ENCODE data around the gene CDS1.

The CDS1 gene

DNA sequence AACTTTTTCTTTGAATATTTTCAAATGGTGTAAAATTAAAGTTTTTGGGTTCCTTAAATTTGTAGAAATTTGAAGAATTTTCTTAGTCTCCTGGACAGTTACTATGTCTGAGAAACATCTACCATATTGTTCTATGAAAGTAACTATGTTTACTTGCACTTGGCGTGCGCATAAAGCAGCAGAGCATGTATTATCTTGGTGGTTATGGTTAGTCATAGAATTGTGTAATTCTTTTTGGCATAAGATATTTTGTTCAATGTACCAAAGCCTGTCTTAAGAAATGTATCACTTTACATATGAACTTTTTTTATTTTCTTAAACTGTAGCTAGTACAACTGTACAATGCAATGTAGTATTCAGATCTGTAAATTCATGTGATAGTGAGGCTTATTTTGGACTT lies 49.2 kb downstream of the CDS1 start:
- H3K36me3 ChIP-seq (ENCODE audit: control insufficient read depth in 1 of 2, insufficient read depth in 2 of 2, low read depth in 1 of 2, low read length in 2 of 2) = no peaks in the 10 kb centered on the region
- no peak overlapping the region for H2BK12ac ChIP-seq (ENCODE audit: low read length in 2 of 2)
- no peak overlapping the region for H3K4me3 ChIP-seq (ENCODE audit: insufficient read depth in 1 of 2, low read depth in 1 of 2, low read length in 2 of 2)
- H3K4me1 ChIP-seq (ENCODE audit: control insufficient read depth, insufficient read depth, low read depth, low read length) = no peaks in the 10 kb centered on the region
- H4K91ac ChIP-seq (ENCODE audit: low read length) = no peak overlapping the region
- no peak overlapping the region for H3K14ac ChIP-seq (ENCODE audit: low read length in 2 of 2)
- no peak overlapping the region for H2AK5ac ChIP-seq (ENCODE audit: low read length, severe bottlenecking)
- DNase-seq = peak; percentile 46
- H2BK120ac ChIP-seq (ENCODE audit: low read depth, low read length) = no peak overlapping the region
- H3K4me2 ChIP-seq (ENCODE audit: low read length, poor library complexity, severe bottlenecking) = no peak overlapping the region
- no CpG with 5 or more reads among the region's 2 CpGs for WGBS
- H3K18ac ChIP-seq (ENCODE audit: low read depth in 1 of 2, low read length in 2 of 2) = no peak overlapping the region
- H3K27me3 ChIP-seq (ENCODE audit: control insufficient read depth in 1 of 2, insufficient read depth in 1 of 2, low read length in 2 of 2) = no peaks in the 10 kb centered on the region
- no peak overlapping the region for H2BK15ac ChIP-seq (ENCODE audit: low read depth, poor library complexity, severe bottlenecking)
- no peak overlapping the region for H3K23ac ChIP-seq (ENCODE audit: low read length in 2 of 2)
- no peaks in the 10 kb centered on the region for H3K79me1 ChIP-seq (replicated peaks; ENCODE audit: low read length, poor library complexity, severe bottlenecking)
- H3K9me3 ChIP-seq (ENCODE audit: control insufficient read depth, low read length) = no peaks in the 10 kb centered on the region
- H2BK5ac ChIP-seq (ENCODE audit: low read depth, low read length, poor library complexity, severe bottlenecking) = no peak overlapping the region
- H4K8ac ChIP-seq (ENCODE audit: low read length) = no peak overlapping the region
- H3K9ac ChIP-seq (ENCODE audit: low read length) = peak overlapping the region; percentile 34
- H2AFZ ChIP-seq (ENCODE audit: low read depth, low read length) = no peak overlapping the region
- no peak overlapping the region for H3K4ac ChIP-seq (ENCODE audit: low read depth in 1 of 2, low read length in 2 of 2)
- H3K27ac ChIP-seq (ENCODE audit: low read length, poor library complexity, severe bottlenecking) = no peak overlapping the region

GRCh38 chr4:84634961-84635360 lies 52.0 kb downstream of the CDS1 start:
- H4K8ac ChIP-seq (ENCODE audit: low read length) = no peak overlapping the region
- H3K9ac ChIP-seq (ENCODE audit: low read length) = no peak overlapping the region
- H3K4me1 ChIP-seq (ENCODE audit: control insufficient read depth, insufficient read depth, low read depth, low read length) = no peaks in the 10 kb centered on the region
- H2BK12ac ChIP-seq (ENCODE audit: low read length in 2 of 2) = no peak overlapping the region
- H3K4ac ChIP-seq (ENCODE audit: low read depth in 1 of 2, low read length in 2 of 2) = no peak overlapping the region
- H2AFZ ChIP-seq (ENCODE audit: low read depth, low read length) = no peak overlapping the region
- no CpG with 5 or more reads among the region's 1 CpG for WGBS
- H4K91ac ChIP-seq (ENCODE audit: low read length) = no peak overlapping the region
- H3K27ac ChIP-seq (ENCODE audit: low read length, poor library complexity, severe bottlenecking) = no peak overlapping the region
- H3K4me3 ChIP-seq (ENCODE audit: insufficient read depth in 1 of 2, low read depth in 1 of 2, low read length in 2 of 2) = no peak overlapping the region
- H2BK120ac ChIP-seq (ENCODE audit: low read depth, low read length) = no peak overlapping the region
- no peak overlapping the region for H3K4me2 ChIP-seq (ENCODE audit: low read length, poor library complexity, severe bottlenecking)
- H3K14ac ChIP-seq (ENCODE audit: low read length in 2 of 2) = no peak overlapping the region
- H3K9me3 ChIP-seq (ENCODE audit: control insufficient read depth, low read length) = no peaks in the 10 kb centered on the region
- H2BK15ac ChIP-seq (ENCODE audit: low read depth, poor library complexity, severe bottlenecking) = no peak overlapping the region
- no peak for DNase-seq
- no peaks in the 10 kb centered on the region for H3K27me3 ChIP-seq (ENCODE audit: control insufficient read depth in 1 of 2, insufficient read depth in 1 of 2, low read length in 2 of 2)
- no peak overlapping the region for H3K18ac ChIP-seq (ENCODE audit: low read depth in 1 of 2, low read length in 2 of 2)
- no peaks in the 10 kb centered on the region for H3K79me1 ChIP-seq (replicated peaks; ENCODE audit: low read length, poor library complexity, severe bottlenecking)
- no peak overlapping the region for H3K23ac ChIP-seq (ENCODE audit: low read length in 2 of 2)
- no peak overlapping the region for H2AK5ac ChIP-seq (ENCODE audit: low read length, severe bottlenecking)
- no peaks in the 10 kb centered on the region for H3K36me3 ChIP-seq (ENCODE audit: control insufficient read depth in 1 of 2, insufficient read depth in 2 of 2, low read depth in 1 of 2, low read length in 2 of 2)
- no peak overlapping the region for H2BK5ac ChIP-seq (ENCODE audit: low read depth, low read length, poor library complexity, severe bottlenecking)

GRCh38 chr4:84638092-84638491 lies 55.2 kb downstream of the CDS1 start:
- no peak overlapping the region for H3K23ac ChIP-seq (ENCODE audit: low read length in 2 of 2)
- H2BK12ac ChIP-seq (ENCODE audit: low read length in 2 of 2) = no peak overlapping the region
- no peak for DNase-seq
- no peaks in the 10 kb centered on the region for H3K9me3 ChIP-seq (ENCODE audit: control insufficient read depth, low read length)
- H3K79me1 ChIP-seq (replicated peaks; ENCODE audit: low read length, poor library complexity, severe bottlenecking) = no peaks in the 10 kb centered on the region
- no peak overlapping the region for H3K27ac ChIP-seq (ENCODE audit: low read length, poor library complexity, severe bottlenecking)
- no peak overlapping the region for H3K4ac ChIP-seq (ENCODE audit: low read depth in 1 of 2, low read length in 2 of 2)
- no peak overlapping the region for H3K14ac ChIP-seq (ENCODE audit: low read length in 2 of 2)
- H2BK15ac ChIP-seq (ENCODE audit: low read depth, poor library complexity, severe bottlenecking) = no peak overlapping the region
- no peak overlapping the region for H2BK120ac ChIP-seq (ENCODE audit: low read depth, low read length)
- no peak overlapping the region for H3K18ac ChIP-seq (ENCODE audit: low read depth in 1 of 2, low read length in 2 of 2)
- no peak overlapping the region for H4K8ac ChIP-seq (ENCODE audit: low read length)
- H4K91ac ChIP-seq (ENCODE audit: low read length) = no peak overlapping the region
- H3K4me2 ChIP-seq (ENCODE audit: low read length, poor library complexity, severe bottlenecking) = no peak overlapping the region
- H3K9ac ChIP-seq (ENCODE audit: low read length) = no peak overlapping the region
- H2AK5ac ChIP-seq (ENCODE audit: low read length, severe bottlenecking) = no peak overlapping the region
- H2AFZ ChIP-seq (ENCODE audit: low read depth, low read length) = no peak overlapping the region
- H3K4me1 ChIP-seq (ENCODE audit: control insufficient read depth, insufficient read depth, low read depth, low read length) = no peaks in the 10 kb centered on the region
- no peak overlapping the region for H3K4me3 ChIP-seq (ENCODE audit: insufficient read depth in 1 of 2, low read depth in 1 of 2, low read length in 2 of 2)
- no peaks in the 10 kb centered on the region for H3K36me3 ChIP-seq (ENCODE audit: control insufficient read depth in 1 of 2, insufficient read depth in 2 of 2, low read depth in 1 of 2, low read length in 2 of 2)
- H2BK5ac ChIP-seq (ENCODE audit: low read depth, low read length, poor library complexity, severe bottlenecking) = no peak overlapping the region
- H3K27me3 ChIP-seq (ENCODE audit: control insufficient read depth in 1 of 2, insufficient read depth in 1 of 2, low read length in 2 of 2) = no peaks in the 10 kb centered on the region

DNA sequence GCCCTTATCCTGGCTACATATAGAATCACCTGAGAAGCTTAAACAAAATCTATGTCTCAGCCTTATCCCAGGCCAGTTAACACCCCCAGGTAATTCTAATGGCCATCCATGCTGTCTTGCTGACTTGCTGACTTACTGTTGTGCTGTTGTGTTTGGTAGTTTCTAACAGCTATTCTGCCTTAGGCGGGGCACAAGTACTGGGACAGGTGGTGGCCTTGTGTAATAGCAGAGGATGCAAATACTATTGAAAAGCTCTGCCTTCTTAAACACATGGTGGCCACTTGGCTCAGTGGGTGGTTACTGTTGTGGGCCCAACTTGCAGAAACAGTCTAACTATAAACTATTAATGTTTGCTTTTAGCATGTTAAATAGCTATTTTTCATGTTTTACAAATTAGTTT lies 56.2 kb downstream of the CDS1 start:
- Histone ChIP-seq H3K4ac (ENCODE audit: low read depth in 1 of 2, low read length in 2 of 2) (no peak overlapping the region), H3K79me1 (replicated peaks; ENCODE audit: low read length, poor library complexity, severe bottlenecking) (no peaks in the 10 kb centered on the region), H2BK5ac (ENCODE audit: low read depth, low read length, poor library complexity, severe bottlenecking) (no peak overlapping the region), H4K8ac (ENCODE audit: low read length) (no peak overlapping the region), H4K91ac (ENCODE audit: low read length) (no peak overlapping the region), H3K23ac (ENCODE audit: low read length in 2 of 2) (no peak overlapping the region), H3K27me3 (ENCODE audit: control insufficient read depth in 1 of 2, insufficient read depth in 1 of 2, low read length in 2 of 2) (no peaks in the 10 kb centered on the region), H3K4me3 (ENCODE audit: insufficient read depth in 1 of 2, low read depth in 1 of 2, low read length in 2 of 2) (no peak overlapping the region), H3K36me3 (ENCODE audit: control insufficient read depth in 1 of 2, insufficient read depth in 2 of 2, low read depth in 1 of 2, low read length in 2 of 2) (no peaks in the 10 kb centered on the region), H2AFZ (ENCODE audit: low read depth, low read length) (no peak overlapping the region), H2BK12ac (ENCODE audit: low read length in 2 of 2) (no peak overlapping the region), H3K9ac (ENCODE audit: low read length) (no peak overlapping the region), H3K4me1 (ENCODE audit: control insufficient read depth, insufficient read depth, low read depth, low read length) (no peaks in the 10 kb centered on the region), H2BK120ac (ENCODE audit: low read depth, low read length) (no peak overlapping the region), H3K27ac (ENCODE audit: low read length, poor library complexity, severe bottlenecking) (no peak overlapping the region), H3K18ac (ENCODE audit: low read depth in 1 of 2, low read length in 2 of 2) (no peak overlapping the region), H3K14ac (ENCODE audit: low read length in 2 of 2) (no peak overlapping the region), H3K9me3 (ENCODE audit: control insufficient read depth, low read length) (no peaks in the 10 kb centered on the region), H2AK5ac (ENCODE audit: low read length, severe bottlenecking) (no peak overlapping the region), H3K4me2 (ENCODE audit: low read length, poor library complexity, severe bottlenecking) (no peak overlapping the region), H2BK15ac (ENCODE audit: low read depth, poor library complexity, severe bottlenecking) (no peak overlapping the region)
- no peak for DNase-seq
- WGBS = 81% methylated on average over 1 of the region's 1 CpG
